Measurements from ENCODE around the gene LDB3.
"Not testable (repeated sequence)": the region's sequence is repeated elsewhere in the genome, so short reads cannot be mapped to it uniquely, and the experiment has no call there.

Gene LDB3

DNA sequence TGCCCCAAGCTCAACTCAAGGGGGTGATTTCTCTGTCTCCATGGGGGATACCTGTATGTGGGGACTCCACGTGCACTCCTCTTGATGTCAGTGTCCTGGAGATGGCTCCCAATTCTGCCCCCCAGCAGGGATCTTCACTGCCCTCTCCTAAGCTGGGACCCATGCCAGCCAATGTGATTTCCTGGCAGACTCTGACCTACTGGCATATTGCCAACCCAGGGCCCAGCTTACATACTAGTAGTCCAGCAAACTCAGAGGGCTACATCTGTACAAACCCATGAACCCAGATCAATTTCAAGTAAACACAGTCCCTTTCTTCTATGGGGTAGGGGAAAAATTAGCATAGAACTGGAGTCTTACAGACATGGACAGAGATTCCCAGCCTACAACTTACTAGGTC lies 61.9 kb downstream of the LDB3 start:
- DNase-seq (ENCODE audit: low spot score) = peak; percentile 27

DNA sequence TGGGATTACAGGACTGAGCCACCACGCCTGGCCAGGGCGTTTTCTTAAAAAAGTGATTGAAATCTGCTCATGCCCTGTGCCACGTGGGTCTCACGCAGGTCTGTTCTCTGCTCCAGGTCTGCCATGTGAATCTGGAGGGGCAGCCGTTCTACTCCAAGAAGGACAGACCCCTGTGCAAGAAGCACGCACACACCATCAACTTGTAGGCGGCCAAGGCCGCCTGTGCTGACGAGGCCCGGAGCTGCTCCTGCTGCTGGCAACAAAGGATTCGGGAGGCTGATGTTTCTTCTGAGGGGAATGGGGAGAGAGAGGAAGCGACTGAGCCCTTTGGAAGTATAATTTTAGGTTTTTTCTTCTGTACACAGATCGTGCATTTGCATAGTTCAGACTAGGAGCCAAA lies 64.5 kb downstream of the LDB3 start:
- no peak for DNase-seq (ENCODE audit: low spot score)

DNA sequence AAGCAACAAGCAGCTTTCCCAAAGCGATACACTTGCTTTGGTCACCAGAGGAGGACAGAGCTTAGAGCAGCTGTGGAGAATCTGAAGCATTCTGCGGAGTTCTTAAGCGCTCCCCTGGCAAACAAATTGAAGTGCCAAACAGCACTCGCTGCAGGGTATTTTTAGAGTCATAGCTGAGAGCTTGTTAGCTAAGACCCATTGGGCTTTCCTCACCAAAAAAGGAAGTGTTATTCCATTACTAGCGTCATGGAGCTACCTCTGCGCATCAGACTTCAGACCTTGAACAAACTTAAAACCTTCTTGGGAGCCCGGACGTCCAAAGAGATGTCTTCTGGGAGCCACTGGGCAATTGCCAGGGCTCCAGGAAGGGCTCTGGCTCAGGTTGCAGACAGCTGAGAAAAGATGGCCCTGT lies 65.0 kb downstream of the LDB3 start:
- DNase-seq (ENCODE audit: low spot score) = no peak

DNA sequence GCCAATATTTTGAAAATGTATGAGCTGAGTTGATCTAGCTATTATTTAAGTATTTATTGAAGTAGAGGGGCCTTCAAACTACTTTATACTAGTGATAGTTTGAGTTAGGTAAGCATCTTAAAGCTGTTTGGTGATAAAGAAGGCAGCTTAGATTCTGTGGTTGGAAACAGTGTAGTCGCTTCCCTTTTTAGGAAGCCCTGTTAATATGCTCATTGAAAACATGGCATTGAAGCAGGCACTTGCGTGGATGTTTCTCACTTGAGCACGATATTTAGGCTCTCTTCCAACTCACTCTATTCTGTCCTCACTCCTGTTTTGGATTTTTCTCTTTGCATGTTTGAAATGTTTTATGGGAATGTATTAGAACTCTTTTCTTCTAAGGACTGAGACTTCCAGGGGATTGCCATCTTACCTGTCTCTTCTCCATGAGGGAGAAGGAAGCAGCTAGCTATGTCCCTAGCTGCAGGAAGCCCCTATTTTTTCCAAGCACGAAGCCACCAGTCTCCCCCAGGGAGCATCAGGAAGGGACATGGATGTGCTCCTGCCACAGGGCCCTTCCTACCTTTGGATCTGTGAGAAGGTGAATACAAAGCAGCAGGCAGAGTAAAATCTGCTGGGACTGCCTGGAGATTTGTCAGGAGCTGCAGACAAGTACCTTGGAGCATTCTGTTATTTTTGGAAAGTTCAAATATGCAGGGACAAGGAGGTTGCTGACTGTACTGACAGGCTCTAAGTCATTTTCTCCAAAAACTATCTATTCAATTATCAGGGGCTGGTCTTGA lies 66.1 kb downstream of the LDB3 start:
- no peak for DNase-seq (ENCODE audit: low spot score)

DNA sequence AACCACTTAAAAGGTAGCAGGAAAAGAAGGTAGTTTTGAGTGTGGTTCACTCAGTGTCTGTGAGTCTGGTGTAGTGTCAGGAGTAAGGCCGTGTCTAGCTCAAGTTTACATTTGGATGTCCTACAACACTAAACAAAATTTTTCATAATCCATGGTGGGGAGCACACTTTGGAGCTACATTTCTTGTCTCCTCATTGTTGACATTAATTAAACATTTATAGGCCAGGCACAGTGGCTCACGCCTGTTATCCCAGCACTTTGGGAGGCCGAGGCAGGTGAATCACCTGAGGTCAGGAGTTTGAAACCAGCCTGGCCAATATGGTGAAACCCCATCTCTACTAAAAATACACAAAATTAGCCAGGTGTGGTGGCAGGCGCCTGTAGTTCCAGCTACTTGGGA lies 67.0 kb downstream of the LDB3 start:
- not testable (repeated sequence) for DNase-seq (ENCODE audit: low spot score)

DNA sequence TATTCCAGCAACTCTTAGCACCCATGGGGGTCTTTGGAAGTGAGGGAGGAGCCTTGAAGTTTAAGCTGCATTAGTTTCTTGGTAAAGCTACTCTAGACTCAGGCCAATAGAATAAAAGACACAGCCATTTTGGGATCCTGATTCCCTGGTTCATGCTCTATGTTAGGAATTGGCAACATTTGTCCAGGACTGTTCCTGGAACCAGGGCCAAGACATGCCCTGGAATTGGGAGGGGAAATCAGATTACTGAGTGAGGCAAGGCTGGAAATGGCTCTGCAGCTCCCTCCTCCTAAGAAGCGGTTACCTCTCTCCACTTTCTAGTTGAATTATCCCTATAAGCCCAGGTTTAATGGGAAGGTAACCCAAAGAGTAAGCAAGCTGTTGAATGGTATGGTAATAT lies 73.9 kb downstream of the LDB3 start:
- DNase-seq (ENCODE audit: low spot score) = no peak

DNA sequence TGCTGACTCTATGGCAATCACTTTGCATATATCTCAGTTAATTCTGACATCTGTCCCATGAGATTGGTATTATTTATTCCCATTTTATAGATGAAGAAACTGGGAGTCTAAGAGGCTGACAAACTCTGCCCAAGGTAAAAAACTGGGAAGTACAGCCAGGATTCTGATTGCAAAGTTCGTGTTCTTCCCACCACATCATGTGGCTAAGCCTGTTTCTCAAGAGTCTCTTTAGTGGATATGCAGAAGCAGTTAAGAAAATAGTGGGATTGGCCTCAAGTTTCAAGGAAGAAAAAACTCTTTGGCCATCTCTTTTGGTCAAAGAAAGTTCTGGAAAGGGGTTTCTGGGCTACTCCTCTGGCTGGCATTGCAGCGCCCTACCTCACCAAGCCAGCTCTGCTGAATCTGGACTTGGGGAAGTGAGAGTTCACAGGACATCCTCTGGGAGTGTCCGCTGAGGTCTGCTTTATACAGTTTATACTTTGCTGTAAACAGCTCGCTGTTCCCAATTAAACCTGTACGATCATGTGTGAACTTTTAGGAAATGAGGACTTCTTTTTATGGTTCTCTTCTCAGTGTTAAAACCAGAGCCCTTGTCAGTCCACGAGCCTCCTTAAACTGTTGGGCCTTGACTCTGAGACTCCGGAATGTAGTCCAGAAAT lies 75.9 kb downstream of the LDB3 start:
- no peak for DNase-seq (ENCODE audit: low spot score)

DNA sequence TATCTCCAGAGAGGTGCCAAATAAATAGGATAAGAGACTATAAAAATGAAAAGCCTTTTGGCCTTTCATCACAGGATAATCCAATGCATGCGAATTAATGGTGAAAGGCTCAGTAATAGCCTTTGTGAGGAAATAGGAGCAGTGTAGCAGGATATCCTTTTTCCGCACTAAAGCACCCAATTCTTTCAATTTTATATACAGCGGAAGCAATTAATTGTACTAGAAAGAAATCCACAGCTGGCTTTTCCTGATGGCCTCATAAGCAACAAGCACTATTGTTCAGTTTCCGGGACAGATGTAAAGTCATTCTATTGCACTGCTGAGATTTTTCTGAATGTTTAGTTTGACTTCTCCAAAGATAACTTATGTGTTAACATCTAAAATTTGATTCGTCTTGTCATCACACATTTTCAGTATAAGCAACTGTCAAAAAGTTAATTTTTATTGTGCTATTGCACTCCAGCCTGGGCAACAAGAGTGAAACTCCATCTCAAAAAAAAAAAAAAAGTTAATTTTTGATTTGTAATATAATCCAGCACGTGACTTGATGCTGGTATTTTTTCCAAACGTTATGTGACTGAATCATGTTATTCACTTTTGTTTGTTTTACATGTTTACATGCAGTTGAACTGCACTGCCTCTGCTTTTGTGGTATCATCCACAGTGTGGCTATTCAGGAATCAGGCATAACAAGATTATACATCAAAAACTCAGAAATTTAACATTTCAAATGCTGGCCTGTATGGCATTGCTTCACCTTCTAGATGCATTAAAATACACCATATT lies 79.7 kb downstream of the LDB3 start:
- no peak for DNase-seq (ENCODE audit: low spot score)

DNA sequence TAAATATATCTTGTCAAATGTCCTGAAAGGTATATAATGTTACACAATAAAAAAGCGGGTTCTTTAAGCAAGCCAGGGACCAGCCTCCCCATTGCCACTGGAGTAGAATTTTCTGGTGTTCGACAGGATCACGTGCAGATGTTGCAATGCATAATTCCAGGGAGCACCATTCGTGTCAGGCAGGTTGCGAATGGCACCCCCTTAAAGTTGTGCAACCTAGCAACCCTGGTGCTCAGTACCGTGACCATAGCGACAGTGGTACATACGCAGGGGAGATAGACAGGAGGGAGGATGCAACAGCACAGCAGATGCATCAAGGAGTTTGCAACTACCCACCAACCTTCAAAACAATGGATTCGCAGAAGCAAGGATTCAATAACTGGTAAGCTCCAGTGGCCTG lies 81.5 kb downstream of the LDB3 start:
- DNase-seq (ENCODE audit: low spot score) = no peak

DNA sequence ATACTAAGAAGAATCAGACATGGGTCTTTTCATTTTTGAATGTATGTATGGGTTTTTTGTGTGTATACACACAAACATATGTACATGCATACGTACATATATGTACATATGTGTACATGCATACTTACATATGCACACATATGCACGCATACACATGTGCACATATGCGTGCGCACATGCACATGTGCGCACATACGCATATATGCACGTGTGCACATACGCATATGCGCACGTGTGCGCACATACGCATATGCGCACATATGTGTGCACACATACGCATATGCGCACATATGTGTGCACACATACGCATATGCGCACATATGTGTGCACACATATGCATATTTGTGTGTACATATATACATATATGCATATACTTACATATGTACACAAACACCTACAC lies 83.2 kb downstream of the LDB3 start:
- DNase-seq (ENCODE audit: low spot score) = no peak

DNA sequence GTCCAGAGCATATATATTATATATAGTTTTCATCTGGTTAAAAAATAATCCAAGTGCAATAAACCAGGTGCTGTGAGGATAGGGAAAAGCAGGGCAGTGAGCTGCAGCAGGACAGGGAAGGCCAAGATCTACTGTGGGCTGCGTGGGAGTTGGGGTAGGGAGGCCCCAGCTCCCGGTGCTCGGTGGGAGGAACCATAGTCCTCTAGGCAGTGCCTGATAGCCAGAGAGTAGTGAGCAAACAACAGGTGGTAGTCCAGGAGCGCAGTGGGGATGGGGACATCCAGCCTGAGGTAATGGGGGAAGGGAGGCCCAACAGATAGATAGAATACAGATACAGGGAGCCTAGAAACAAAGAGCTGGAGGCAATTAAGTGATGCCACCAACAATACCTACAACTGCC lies 84.0 kb downstream of the LDB3 start:
- DNase-seq (ENCODE audit: low spot score) = no peak

DNA sequence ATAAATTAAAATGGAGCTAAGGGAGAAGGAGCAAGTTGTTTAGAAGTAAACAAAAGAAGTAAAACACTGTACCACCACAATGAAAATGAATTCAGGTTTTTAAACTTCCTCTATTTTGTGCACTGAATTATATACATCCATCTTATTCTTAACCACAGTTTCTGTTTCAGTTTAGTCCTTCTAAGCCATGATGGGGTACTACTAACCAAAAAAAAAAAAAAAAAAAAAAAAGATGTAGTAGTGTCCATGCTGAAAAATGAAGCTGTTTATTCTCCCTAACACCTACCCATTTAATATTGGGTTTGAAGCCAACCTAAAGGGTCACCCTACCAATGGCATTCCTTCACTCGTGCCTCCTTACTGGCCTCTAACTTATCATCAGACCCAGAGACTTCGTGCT lies 84.7 kb downstream of the LDB3 start:
- DNase-seq (ENCODE audit: low spot score) = no peak

DNA sequence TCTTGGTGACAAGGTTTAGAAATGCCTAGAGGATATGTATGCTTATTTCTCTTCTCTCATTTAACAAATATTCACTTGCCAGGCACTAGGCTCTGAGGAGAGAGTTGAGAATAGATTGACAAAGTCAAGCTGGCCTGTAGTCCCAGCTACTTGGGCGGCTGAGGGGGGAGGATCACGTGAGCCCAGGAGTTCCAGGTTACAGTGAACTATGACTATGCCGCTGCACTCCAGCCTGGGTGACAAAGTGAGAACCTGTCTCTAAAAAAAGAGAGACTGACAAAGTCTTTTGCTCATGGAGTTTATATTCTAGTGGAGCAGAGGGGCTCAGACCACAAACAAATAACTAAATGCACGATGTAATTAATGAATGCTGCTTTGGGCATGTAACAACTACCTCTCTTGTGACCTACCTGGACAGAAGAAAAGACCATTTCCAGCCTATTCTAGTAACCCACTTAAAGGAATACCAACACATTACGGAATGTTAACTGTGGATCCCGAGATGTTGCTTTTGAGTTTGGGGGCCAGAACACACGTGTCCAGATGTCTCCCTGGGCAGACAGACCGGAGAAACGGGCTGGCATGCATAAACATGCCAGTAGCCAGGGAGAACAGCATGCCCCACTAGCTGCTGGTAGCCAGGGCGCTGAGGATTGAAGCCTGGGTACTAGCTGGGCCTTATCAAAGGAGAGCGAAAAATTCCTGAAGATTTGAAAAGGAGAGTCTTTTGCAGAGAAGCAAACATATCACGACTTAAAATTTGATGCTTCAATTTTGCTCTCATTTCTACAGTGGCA lies 85.5 kb downstream of the LDB3 start:
- DNase-seq (ENCODE audit: low spot score) = no peak

DNA sequence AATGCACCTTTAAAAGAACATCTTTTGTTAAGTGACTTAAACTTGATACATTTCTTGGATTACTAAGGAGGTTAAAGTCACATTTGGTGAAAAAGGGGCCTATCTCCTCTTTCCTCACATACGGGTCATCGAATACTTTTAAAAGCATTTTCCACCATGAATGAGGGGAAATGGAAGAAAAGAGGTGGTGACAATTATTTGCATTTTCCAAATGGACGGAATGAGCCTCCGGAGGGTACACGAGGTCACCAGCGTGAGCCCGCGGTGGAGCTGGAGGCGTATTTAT lies 87.1 kb downstream of the LDB3 start:
- DNase-seq (ENCODE audit: low spot score) = no peak

DNA sequence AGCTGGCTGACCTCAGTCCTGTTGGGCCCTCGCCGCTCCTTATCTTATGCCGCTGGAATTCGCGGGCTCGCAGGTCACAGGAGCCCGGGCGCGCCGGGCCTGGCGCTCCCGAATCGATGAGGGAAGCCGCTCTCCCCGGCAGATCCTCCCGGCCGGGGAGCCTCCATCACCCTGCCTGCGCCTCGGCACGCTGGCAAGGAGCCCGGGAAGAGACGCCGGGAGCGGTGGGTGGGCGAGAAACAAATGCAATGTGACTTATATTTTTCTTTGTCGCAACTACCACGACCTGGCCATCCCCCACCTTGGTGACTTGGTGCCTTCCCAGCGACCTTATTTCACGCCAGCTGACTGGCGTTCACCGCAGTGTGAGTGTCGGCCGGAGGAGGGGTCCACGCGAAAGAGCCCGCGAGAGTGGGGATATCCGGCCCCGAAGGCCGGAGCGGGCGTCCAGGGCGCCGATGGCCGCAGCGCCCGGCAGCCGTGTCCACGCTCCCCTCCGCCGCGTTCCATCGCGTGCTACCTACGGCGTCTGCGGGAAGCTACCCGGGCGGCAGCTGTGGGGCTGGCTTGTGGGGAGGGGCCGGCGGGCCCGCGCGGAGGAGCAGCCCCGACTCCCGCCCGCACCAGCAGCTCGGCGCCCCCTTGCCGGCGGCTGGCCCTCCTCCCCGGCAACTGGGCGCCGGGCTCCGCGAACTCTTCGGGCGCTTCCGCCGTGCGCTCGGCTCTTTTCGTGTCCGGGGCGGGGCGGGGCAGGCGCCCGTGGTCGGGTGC lies 87.6 kb downstream of the LDB3 start:
- DNase-seq (ENCODE audit: low spot score) = peak; percentile 92

DNA sequence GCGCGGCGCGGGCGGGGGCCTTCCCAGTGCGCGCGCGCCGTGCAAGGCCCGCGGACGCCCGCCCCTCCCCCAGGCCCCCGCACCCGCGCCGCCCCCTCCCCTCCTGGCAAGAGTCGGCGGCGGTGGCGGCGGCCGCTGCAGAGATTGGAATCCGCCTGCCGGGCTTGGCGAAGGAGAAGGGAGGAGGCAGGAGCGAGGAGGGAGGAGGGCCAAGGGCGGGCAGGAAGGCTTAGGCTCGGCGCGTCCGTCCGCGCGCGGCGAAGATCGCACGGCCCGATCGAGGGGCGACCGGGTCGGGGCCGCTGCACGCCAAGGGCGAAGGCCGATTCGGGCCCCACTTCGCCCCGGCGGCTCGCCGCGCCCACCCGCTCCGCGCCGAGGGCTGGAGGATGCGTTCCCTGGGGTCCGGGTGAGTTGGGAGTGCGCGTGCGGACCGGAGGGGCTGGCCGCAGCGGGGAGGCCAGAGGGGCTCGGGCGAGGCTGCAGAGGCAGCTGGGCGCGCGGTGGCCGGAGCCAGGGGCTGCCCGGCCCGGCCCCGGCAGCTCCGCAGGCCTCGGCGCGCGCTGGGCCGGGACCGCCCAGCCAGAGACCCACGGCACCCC lies 88.3 kb downstream of the LDB3 start, which contains the start of gene BMPR1A:
BMPR1A (plus strand) TSS at position 109 of the 602 bp plus-strand sequence. CDS start 119,400 bp downstream, outside the sequence.
- DNase-seq (ENCODE audit: low spot score) = no peak

DNA sequence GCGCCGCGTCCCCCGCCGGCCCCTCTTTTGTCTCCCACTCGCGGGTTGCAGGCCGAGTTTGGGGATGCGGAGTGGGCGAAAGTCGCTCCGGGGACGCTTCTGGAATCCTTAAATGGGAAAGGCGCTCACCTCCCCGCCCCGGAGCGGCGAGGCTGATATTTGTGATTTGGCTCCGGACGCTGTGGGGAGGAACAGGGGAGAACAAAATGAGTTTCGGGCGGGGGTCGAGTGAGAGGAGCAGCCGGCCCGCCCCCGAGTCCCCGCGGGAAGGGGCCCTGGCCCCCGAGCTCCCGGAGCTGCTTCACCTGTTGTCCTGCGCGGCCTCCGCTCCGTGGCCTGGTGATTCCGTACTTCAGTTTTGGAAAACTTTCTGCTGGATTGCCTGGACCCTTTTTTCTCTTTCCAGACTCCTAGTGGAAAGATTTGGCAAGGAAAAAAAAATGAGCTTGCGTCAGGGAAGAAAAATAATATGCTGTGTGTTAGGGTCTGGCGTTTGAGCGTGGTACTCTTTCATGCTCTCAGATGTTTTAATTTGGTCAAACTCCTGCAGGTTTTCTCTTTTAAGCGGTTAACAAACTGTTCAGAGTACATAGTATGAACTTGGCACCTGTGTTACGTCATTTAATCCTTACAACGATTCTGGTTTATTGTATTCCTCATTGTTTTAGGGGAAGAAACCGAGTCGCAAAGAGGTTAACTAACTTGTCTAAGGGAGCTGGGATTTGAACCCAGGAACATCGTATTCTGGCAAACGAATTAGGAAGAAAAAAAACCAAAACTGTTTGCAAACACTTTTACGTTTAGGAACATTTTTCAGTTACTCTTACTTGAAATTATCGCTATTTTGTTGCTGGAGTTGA lies 89.0 kb downstream of the LDB3 start:
- peak; percentile 34 for DNase-seq (ENCODE audit: low spot score)

DNA sequence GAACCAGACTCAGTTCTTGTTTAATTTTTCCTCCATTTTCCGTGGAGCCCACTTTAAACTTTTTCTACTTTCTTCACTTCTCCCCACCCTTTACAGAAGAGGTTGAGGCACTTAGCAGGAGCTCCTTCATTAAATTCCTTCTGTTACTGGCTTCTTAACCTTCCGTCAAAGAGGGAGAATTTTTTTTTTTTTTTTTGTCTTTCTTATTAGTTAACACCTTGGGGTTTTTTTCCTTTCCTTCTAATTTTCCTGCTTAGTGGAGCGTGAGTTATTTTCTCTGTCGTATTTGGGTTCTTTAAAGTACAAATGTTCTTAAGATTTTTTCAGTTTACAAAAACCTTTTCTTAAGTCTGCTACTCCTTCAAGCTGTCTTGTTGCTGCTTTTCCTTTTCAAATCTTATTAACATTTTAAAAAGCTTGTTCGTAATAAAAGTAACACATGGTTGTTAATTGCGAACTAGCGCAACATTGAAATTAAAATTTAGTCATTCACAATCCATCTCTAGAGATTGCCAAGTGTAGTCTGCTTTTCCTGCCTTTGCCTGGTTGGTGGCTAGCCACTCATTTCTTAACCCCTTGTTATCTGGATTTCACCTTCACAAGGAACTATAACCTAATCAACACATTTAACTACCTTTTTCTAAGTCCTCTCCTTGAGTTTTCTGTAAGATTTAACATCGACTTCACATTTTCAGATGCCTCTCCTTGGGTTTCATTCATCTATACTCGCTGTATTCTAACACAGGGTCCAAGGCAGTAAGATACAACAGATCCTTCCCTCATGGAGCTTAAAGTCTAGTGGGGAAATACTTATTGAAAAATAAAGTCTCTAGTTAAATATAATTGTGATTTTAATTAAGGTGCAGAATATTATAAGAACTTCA lies 90.1 kb downstream of the LDB3 start:
- DNase-seq (ENCODE audit: low spot score) = peak; percentile 20

DNA sequence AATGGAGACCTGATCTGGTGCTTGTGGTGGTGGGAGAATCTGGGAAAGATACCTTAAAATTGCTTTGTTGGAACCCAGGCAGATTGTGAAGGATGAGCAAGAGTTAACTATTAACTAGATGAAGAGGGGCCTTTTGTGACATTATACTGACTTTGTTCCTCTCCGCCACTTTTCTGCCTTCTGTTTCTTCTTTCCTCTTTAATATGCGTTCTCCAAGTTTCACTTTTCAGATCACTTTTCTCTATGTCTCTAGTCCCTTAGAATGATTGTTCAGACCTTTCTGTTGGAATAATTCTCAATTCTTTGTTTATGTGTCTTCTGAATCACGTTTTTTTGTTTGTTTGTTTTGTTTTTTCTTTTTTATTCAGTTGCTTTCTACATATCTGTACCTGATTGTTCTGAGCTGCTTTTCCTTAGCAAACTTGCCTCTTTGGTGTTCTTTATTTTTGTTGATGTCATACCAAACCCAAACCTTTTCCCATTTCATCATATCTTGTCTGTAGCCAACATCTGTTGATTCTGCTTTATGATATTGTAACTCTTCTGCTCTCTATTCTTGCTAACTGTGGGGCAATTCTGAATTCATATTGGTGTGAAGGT lies 90.9 kb downstream of the LDB3 start:
- DNase-seq (ENCODE audit: low spot score) = no peak

Measured in putamen (tissue), 1 donor.